ENCODE data around the gene AFDN.

DNA sequence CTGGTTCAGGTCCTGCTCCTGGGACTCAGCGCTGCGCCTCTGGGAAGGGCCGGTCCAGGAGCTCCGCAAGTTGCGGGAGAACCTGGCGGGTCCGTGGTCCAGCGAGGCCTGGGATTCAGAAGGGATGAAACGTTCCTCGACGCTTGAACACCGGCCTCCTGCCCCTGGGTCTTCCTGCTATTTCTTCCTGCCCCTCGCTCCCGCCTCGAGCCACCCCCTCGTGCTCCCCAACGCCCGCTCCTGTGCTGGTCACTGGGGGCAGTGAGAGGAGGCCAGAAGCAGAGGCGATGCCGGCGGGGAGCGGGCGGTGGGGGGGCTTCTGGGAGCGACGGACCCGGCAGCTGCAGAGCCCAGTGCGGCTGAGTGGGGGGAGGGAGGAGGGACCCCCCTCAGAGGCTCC is 150.0 kb downstream of the AFDN start:
- TF ChIP-seq CTCF (IDR thresholded peaks at IDR 0.05; ENCODE audit: insufficient read depth, low read length, poor library complexity, severe bottlenecking) (no peak), EZH2phosphoT487 (conservative IDR thresholded peaks at IDR 0.05; ENCODE audit: low read length) (no peak)

All from SU-DHL-6 (cell line).